NCI-H510A (cell line): ENCODE measurements around the gene MTMR3.
"Not testable (repeated sequence)": the region's sequence is repeated elsewhere in the genome, so short reads cannot be mapped to it uniquely, and the experiment has no call there.

ENCODE experiments used
- DNase-seq: peaks from one replicate; lab custom pipeline; 2025; lab: John Stamatoyannopoulos, UW

MTMR3 gene

GRCh38 chr22:30056015-30056414 lies 173.0 kb downstream of the MTMR3 start:
- no peak for DNase-seq

GRCh38 chr22:30057375-30057774 lies 174.4 kb downstream of the MTMR3 start:
- DNase-seq = no peak

GRCh38 chr22:30059346-30060020 lies 176.5 kb downstream of the MTMR3 start:
- DNase-seq = not testable (repeated sequence)

- DNase-seq = not testable (repeated sequence)
These were observed 178.1 kb downstream of the MTMR3 start for GRCh38 chr22:30061094-30061493.

GRCh38 chr22:30062259-30062658 lies 179.3 kb downstream of the MTMR3 start:
- no peak for DNase-seq

GRCh38 chr22:30062950-30063349 lies 180.0 kb downstream of the MTMR3 start:
- no peak for DNase-seq

GRCh38 chr22:30064172-30064571 lies 181.2 kb downstream of the MTMR3 start:
- no peak for DNase-seq

GRCh38 chr22:30073743-30074142 lies 190.8 kb downstream of the MTMR3 start:
- DNase-seq = no peak

GRCh38 chr22:30074147-30074546 lies 191.2 kb downstream of the MTMR3 start:
- no peak for DNase-seq

- no peak for DNase-seq
These were observed 192.0 kb downstream of the MTMR3 start for GRCh38 chr22:30074994-30075393.

GRCh38 chr22:30077279-30077880 lies 194.4 kb downstream of the MTMR3 start:
- no peak for DNase-seq

GRCh38 chr22:30078320-30079311 lies 195.6 kb downstream of the MTMR3 start:
- no peak for DNase-seq

GRCh38 chr22:30079952-30080533 lies 197.1 kb downstream of the MTMR3 start, which contains the start of gene HORMAD2:
HORMAD2 (plus strand) TSS chr22:30080464; CDS start chr22:30093953, 13,489 bp downstream.
- no peak for DNase-seq
